AG04449 (cell line): ENCODE results near the gene DQX1.

Experiments
- CTCF ChIA-PET: fragments of 350-600 bp; formaldehyde crosslinking; extraction: SDS; loops from one replicate; lab custom pipeline; 2021; ENCODE audit warnings: antibody characterized with exemption; lab: Yijun Ruan, JAX
- POLR2A ChIA-PET: fragments of 400-600, 350-600 bp; formaldehyde crosslinking; extraction: SDS; loops from one replicate; lab custom pipeline; 2020; ENCODE audit warnings: antibody characterized with exemption, inconsistent platforms; lab: Yijun Ruan, JAX
- DNase-seq: peaks from one replicate; pipeline ENCODE4 v3.0.0-alpha.2; 2010; ENCODE audit warnings: low read depth, low spot score
- H3K4me3 ChIP-seq: 2 replicates; pipeline ENCODE4 v1.5.1; 2011; ENCODE audit warnings: low read depth, mild to moderate bottlenecking, control low read depth, low read length
- CTCF ChIP-seq: IDR thresholded peaks from one replicate; pipeline ENCODE4 v1.5.1; 2011; ENCODE audit warnings: mild to moderate bottlenecking, moderate library complexity, low read length, control low read depth, inconsistent platforms; ENCODE audit not compliant: insufficient read depth; ENCODE audit errors: missing control alignments

Gene DQX1

DNA sequence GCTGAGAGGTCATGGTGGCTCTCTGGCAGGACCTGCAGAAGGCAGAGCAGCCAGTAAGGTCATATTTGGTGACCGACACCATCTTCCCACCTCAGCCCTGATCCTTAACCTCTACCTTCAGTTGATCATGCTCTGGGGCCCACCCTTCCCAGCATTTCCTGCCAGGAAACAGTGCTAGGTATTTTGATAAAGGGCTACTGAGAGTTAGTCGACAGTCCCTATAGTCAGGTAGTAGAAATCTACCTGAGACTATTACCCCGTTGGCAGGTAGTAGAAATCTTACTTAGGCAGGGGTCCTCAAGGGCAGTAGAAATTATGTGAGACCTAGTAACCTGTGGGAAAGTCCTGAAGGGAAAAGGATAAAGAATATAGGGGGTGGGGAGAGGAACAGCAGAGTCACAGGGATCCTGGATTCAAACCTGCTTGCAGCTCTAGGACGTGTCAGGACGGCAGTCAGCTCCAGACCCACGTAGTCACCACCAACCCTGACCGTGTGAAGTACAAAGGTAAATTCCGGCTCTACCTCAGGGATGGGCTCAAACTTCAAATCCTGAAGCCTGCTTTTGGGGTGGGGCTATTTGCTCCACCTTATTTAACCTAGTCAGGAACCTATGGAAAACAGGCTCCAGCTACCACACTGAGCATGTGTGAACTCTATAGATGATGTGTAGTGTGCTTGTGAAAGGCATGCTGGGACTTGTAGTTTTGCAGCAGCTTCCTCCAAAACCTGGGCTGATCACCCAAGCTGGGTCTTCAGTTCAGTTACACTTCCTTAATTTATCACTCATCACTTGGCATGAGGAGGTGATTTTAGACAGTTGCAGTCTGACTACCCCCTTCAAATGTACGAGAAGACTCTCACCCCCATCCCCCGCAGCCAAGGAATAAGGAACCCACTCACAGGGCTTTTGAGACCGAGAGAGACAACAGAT, at the start of gene DQX1:
DQX1 (minus strand) TSS at position 515 of the 932 bp plus-strand sequence; CDS start at position 13, 502 bp downstream.
- TF ChIP-seq CTCF, result no peak
- no peak within 1 kb of the TSS for H3K4me3 ChIP-seq
- no peak for DNase-seq
- CTCF ChIA-PET, result interaction anchor here (1.0 to 1.6 kb wide), 5 partner anchors 11 to 63 kb away, joined by 3 to 6 read pairs (median 3); partner anchors contain the start of genes PCGF1 and TLX2
- POLR2A ChIA-PET, result interaction anchor here (0.8 kb wide), 1 partner anchor 22 kb away, joined by 3 read pairs; no protein-coding TSS in a partner anchor

GRCh38 chr2:74575320-74575719, 49.3 kb upstream of the DQX1 start:
- H3K4me3 ChIP-seq, result no peak overlapping the region
- no peak for DNase-seq
- TF ChIP-seq CTCF, result no peak
- CTCF ChIA-PET, result interaction anchor here (1.3 to 21.1 kb wide), 5 partner anchors 11 to 89 kb away, joined by 4 to 401 read pairs (median 14); partner anchors contain the start of genes CCDC142 and TTC31
- POLR2A ChIA-PET, result interaction anchor here (1.0 to 4.6 kb wide), 5 partner anchors 9 to 96 kb away, joined by 3 to 29 read pairs (median 6); partner anchors contain the start of genes AUP1, HTRA2 and LOXL3

DNA sequence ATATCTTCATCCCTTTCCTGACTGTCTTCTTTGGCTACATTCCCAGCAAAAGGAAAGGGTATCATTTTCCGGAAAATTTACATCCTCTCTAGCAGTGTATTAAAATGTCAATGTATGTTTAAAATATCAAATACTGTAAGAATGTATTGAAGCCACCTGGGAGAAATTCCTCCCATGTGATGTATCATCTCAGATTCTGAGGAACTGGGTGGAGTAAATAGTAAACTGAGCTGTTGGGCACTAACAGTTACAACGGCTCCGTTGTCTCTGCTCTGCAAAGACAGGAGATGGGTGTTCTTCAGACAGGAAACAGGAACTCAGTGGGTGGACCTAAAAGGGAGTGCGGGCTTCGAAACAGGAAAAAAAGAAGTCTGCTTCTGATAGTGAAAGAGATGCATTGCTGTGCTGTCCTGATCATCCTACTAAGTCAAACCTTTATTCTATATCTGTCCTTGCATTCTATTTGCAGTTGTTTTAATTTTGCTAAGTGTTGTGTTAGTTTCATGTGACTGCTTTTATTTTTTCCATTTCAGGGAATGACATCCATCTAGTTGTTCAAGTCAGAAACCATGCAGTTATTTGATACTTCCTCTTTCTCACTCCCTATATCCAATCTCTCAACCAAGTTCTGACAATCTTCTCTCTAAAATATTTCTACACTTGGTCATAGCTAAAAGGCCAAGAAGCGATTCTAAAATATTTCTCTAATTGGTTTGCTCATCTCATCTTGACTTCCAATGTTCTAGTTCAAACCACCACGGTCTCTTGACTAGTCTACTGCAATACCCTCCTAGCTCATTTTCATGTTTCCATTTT, 47.9 kb upstream of the DQX1 start:
- ChIA-PET CTCF (interaction anchor here (1.9 to 21.1 kb wide), 3 partner anchors 13 to 87 kb away, joined by 4 to 401 read pairs (median 204); partner anchors contain the start of genes CCDC142 and TTC31), POLR2A (interaction anchor here (0.6 to 4.6 kb wide), 4 partner anchors 9 to 44 kb away, joined by 3 to 29 read pairs (median 5); partner anchors contain the start of genes AUP1 and HTRA2)
- no peak for DNase-seq
- H3K4me3 ChIP-seq, result no peak overlapping the region
- no peak for TF ChIP-seq CTCF

DNA sequence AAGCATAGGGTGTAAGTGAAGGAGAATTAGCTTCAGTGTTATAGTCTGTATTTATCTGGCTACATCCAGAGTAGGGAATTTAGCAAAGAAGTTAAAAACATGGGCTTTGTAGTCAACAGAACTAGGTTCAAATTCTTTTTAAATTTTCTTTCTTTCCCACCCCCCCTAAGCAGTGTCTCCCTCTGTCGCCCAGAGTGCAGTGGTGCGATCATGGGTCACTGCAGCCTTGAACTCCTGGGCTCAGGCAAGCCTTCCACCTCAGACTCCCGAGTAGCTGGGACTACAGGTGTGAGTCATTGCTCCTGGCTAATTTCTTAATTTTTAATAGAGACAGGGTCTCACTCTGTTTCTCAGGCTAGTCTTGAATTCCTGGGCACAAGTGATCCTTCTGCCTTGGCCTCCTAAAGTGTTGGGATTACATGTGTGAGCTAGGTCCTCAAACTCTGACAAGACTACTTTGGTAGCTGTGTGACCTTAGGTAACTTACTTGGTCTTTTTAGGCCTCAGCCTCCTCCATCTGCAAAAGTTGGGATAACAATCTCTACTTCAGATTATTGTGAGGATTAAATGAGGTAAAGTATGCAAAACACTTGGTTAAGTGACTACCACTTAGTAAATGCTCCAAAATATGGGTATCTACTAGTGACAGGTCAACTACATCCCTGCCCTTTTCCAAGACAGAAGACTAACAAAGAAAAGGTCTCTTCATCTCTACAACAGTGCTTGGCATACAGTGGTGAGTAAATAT, 46.3 kb upstream of the DQX1 start:
- no peak for DNase-seq
- CTCF ChIA-PET, result interaction anchor here (15.9 kb wide), 1 partner anchor 14 kb away, joined by 204 read pairs; no protein-coding TSS in a partner anchor
- POLR2A ChIA-PET, result no interaction called here
- TF ChIP-seq CTCF, result no peak
- H3K4me3 ChIP-seq, result no peak overlapping the region

GRCh38 chr2:74571058-74571457, 45.0 kb upstream of the DQX1 start:
- CTCF ChIA-PET, result interaction anchor here (1.1 to 15.9 kb wide), 2 partner anchors 15 to 20 kb away, joined by 3 to 204 read pairs; no protein-coding TSS in a partner anchor
- H3K4me3 ChIP-seq, result no peak overlapping the region
- TF ChIP-seq CTCF, result no peak
- DNase-seq, result no peak
- POLR2A ChIA-PET, result no interaction called here
